Inflammatory macrophage treated with lipopolysaccharide for 1 hour (primary cell): Measurements from ENCODE around the gene NES.
"Not testable (repeated sequence)": the region's sequence is repeated elsewhere in the genome, so short reads cannot be mapped to it uniquely, and the experiment has no call there.

ENCODE experiments used
- DNase-seq, 2 donors: peaks; one replicate each; pipeline ENCODE4 v3.0.0-alpha.2; 2020 to 2022

NES gene

DNA sequence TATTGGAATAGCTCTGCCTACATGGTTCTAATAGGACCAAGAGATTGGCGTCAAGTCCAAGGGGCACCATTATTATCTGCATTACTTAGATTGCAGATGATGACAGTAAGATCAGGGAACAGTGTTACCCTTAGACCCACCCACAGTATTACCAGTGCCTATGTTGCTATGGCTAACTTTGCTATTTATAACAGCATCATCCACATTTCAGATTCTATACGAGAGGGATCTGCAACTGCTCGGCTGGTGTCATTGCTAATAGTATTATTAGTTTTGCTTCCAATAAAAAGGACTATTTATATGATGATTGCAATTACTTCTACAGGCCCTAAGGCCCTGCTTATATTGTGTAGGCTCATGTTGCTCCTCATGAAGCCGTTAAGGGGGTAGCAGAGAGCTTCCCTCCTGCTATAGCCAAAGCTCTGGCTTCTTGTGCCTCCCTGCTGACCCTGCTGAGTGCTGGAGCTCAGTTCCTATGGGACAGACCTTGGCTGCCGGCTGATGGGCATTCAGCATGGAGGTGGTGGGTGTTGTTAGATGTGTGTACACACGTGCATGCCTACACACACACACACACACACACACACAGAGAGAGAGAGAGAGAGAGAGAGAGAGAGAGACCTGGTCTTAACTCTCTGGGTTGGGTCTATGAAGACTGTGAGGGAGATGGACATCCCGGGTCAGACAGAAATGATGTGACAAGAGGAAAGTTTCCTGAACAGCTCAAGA is 34.0 kb downstream of the NES start:
- DNase-seq, result no peak

- no peak for DNase-seq
These were observed 34.8 kb downstream of the NES start for GRCh38 chr1:156642265-156643048.

GRCh38 chr1:156641761-156642264 is 35.4 kb downstream of the NES start, which contains the start of gene BCAN:
Gene BCAN, plus strand, starts transcription at chr1:156642117. Its CDS starts 3,938 bp downstream, at chr1:156646055.
- peak in 1 of 2 donors; percentile 30 for DNase-seq

DNA sequence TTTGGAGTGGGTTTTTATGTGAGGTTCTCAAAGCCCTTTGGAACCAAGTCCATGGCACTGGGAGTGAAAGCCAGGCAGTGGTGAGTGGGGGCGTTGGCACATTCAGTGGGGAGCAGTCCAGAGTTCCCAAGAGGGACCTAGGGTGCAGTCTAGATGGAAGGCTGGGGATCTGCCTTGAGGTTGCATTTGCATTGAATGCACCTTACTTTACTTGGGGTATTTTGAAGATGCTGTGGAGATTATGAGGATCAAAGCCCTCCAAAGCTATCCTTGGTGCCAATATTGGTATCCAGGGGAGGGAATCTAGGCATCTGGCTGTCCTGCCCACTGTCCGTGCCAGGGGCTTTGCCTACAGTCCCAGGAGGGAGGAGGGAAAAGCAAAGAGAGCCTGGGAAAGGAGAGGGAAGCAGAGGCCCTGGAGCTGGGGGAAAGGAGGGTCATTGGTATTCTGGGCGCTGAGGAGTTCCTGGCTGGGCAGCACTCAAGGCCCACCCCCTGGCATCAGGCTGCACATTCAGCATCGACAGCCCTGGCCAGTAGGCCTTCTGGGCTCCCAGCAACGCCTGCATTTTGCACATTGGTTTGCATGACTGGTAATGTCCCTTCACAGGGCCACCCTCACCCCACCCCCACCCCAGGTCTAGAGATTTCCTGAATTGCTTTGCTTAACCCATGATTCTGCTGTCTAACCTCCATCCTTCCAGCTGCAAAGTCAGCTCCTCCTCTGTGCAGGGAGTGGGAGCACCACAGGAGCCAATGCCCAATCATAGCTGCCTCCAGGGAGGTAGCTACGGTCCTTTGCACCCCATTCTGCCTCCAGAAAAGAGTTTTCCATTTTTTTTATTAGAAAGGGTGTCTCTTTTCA is 36.1 kb downstream of the NES start:
- DNase-seq, result no peak

GRCh38 chr1:156639601-156640101 is 37.6 kb downstream of the NES start:
- DNase-seq, result no peak

DNA sequence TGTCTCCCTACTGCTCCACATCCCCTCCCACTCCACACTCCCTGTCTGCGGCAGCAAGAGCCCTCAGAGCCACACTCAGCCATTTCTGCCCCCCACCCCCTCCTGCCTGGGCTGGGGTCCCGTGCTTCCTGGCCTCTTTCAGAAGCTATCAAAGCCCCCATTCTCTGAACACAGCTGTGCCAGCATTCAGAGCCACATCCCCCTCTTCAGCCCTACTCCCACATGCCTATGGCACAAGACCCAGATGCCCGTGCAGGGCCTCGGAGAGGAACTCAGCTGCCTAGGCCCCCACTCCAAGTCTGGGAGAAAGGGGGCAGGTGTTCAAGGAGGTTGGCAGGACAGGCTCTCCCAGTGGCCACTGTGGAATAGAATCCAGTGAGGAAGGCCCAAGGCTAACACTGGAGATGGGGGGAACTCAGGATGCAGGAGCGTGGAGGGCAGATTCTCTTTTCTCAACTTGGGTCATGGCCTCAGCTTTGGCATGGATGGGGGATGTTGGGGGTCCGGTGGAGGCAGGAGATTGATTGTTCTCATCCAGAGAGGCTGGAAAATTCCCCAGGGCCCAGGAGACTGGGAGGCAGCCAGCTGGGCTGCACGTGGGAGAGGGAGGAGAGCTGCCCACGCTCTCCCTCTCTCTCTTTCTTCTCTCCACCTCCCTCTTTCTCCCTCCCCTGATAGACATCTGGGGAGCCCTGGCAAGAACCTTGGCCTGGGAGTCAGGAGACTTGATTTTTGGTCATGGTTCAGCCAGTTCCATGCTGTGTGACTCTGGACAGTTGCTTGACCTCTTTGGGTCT is 38.8 kb downstream of the NES start:
- no peak for DNase-seq

DNA sequence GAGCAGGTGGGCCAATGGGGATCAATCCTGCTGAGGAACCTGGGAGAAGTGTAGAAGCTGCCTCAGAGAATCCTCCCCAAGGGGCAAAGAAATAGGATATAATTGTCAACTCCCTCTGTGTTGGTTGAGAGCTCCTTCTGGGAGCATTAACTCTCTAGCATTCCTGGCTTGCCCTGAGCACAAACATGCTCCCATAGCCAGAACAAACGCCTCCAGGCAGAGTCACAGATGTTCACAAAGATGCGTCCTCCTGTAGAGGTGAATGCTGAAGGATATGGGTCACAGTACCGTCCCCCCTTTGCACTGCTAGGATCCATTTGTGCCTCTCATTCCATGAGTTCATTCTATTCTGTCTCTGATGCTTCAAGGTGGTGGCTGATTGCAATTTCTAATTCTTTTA is 44.9 kb downstream of the NES start:
- no peak for DNase-seq

DNA sequence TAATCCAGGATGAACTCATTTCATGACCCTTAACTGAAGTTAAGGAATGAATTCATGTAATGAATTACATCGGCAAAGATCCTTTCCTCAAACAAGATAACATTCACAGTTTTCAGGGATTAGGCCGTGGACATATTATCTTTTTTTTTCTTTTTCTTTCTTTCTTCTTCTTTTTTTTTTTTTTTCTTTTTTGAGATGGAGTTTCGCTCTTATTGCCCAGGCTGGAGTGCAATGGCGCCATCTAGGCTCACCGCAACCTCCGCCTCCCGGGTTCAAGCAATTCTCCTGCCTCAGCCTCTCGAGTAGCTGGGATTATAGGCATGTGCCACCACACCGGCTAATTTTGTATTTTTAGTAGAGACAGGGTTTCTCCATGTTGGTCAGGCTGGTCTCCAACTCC is 46.1 kb downstream of the NES start:
- DNase-seq, result not testable (repeated sequence)

DNA sequence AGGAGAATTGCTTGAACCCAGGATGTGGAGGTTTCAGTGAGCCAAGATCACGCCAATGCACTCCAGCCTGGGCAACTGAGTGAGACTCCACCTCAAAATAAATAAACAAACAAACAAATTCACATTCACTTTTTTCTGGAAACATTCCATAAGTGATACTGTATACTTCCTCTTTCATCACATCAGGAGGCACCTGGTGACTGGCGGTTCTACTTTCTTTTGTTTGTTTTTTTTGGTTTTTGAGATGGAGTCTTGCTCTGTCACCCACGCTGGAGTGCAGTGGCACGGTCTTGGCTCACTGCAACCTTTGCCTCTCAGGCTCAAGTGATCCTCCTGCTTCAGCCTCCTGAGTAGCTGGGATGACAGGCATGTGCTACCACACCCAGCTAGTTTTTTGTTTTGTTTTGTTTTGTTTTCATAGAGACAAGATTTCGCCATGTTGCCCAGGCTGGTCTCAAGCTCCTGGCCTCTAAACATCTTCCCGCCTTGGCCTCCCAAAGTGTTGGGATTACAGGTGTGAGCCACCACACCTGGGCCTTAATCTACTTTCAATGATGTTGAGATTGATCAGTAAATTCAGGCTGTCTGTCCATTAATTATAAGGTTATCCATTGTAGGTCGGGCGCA is 47.3 kb downstream of the NES start:
- DNase-seq, result no peak

GRCh38 chr1:156627313-156627880 is 49.8 kb downstream of the NES start:
- peak; percentile 38 to 77 for DNase-seq

DNA sequence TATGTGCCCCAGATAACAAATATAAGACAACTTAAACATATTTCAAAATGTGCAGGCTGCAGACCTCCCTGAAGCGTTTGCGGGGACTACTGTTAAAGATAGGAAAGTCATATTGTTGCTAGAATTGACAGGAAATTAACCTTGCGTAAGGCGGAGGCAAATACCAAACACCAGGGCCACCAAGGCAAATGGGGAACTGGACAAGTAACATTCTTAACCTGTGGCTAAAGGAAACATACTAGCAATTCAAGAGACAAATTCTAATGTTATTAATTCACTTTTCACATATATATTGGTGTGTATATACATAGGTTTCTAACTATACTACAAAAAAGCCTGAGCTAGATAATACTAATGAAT is 51.1 kb downstream of the NES start:
- no peak for DNase-seq

GRCh38 chr1:156625436-156626078 is 51.6 kb downstream of the NES start:
- DNase-seq, result peak; percentile 24 to 74

DNA sequence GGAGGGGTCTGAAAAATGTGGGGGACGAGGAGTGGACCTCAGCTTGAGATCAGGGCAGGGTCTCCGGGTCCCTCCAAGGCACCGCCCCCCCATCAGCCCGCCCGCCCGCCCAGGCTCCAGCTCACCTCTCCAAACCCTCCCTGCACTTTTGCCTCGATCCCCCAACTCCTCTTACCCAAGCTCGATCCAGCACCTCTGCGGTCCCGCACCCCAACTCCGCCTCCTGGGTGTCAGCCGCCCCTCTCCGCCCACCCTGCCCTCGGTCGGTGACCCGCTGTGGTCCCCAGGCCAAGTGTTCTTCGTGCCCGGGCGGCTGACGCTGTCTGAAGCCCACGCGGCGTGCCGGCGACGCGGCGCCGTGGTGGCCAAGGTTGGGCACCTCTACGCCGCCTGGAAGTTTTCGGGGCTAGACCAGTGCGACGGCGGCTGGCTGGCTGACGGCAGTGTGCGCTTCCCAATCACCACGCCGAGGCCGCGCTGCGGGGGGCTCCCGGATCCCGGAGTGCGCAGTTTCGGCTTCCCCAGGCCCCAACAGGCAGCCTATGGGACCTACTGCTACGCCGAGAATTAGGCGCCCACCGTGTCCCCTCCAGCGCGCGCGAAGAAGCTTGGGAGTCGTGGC is 52.3 kb downstream of the NES start:
- DNase-seq, result no peak

- DNase-seq, result peak; percentile 26 to 45
These were observed 53.0 kb downstream of the NES start for GRCh38 chr1:156623946-156624813.

- no peak for DNase-seq
These were observed 54.5 kb downstream of the NES start for GRCh38 chr1:156622581-156623297.

DNA sequence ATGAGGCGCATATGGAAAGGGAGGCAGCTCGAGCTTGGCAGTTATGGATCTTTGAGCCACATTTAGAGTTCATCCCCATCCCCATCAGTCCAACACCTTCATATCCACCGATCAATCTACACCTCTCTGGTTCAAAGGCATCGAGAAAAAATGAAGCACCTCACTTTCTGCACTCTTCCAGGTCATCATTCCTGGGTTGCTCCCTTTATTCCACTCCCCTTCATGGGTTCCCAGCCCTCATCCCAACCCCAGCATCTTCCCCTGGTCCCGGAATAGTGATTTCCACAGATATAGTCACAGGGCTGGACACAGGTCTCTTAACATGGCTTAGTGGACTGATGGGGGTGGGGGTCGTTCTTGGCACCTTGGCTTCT is 57.6 kb downstream of the NES start:
- DNase-seq, result no peak

GRCh38 chr1:156618853-156619581 is 58.2 kb downstream of the NES start, which contains the start of gene HAPLN2:
Gene HAPLN2, plus strand, starts transcription at chr1:156619415. Its CDS starts 4,076 bp downstream, at chr1:156623491.
- no peak for DNase-seq
